ENCODE data around the gene DGCR6L. TPM values are rescaled to one million over a fixed set of nuclear protein-coding genes. Genes with fewer than 3 reads are reported as not detected.

The DGCR6L gene
- total RNA-seq, 1 donor from 2014 or later: 33.3 TPM

GRCh38 chr22:20298110-20298802 lies 21.6 kb downstream of the DGCR6L start:
- Mint-ChIP-seq H3K36me3 (ENCODE audit: low read depth, unreplicated experiment) (no peaks in the 10 kb centered on the region), H3K27me3 (ENCODE audit: low read depth, unreplicated experiment) (peaks cover 45% of the 10 kb centered on the region), H3K9me3 (ENCODE audit: unreplicated experiment) (no peaks in the 10 kb centered on the region), H3K4me3 (ENCODE audit: unreplicated experiment) (peak overlapping the region; percentile 69), H3K4me1 (ENCODE audit: low read depth, unreplicated experiment) (no peaks in the 10 kb centered on the region), H3K27ac (ENCODE audit: unreplicated experiment) (no peak overlapping the region)
- Histone ChIP-seq H3K27ac (ENCODE audit: low read depth, low read length) (no peak overlapping the region), H3K9me3 (ENCODE audit: insufficient read depth, low read depth, low read length) (no peaks in the 10 kb centered on the region), H3K36me3 (ENCODE audit: insufficient read depth, low read length) (no peaks in the 10 kb centered on the region), H4K20me1 (ENCODE audit: insufficient read depth, low read length) (peaks cover 3% of the 10 kb centered on the region), H3K4me2 (ENCODE audit: low read length) (peak overlapping the region; percentile 88), H3K4me3 (ENCODE audit: insufficient read depth, low read depth, low read length) (no peak overlapping the region), H3K27me3 (ENCODE audit: insufficient read depth, low read length) (peaks cover 19% of the 10 kb centered on the region), H3K79me2 (ENCODE audit: insufficient read depth, low read length) (no peaks in the 10 kb centered on the region), H3K9ac (ENCODE audit: low read length) (no peak overlapping the region), H2AFZ (ENCODE audit: low read depth, low read length) (no peak overlapping the region), H3K4me1 (ENCODE audit: insufficient read depth, low read length) (peaks cover 2% of the 10 kb centered on the region)
- FAIRE-seq (no peak), DNase-seq (ENCODE audit: low read depth) (no peak)
- TF ChIP-seq EZH2 (IDR thresholded peaks at IDR 0.05; ENCODE audit: insufficient read depth, low read length): peak; percentile 77
- TF ChIP-seq, protein P1, sequence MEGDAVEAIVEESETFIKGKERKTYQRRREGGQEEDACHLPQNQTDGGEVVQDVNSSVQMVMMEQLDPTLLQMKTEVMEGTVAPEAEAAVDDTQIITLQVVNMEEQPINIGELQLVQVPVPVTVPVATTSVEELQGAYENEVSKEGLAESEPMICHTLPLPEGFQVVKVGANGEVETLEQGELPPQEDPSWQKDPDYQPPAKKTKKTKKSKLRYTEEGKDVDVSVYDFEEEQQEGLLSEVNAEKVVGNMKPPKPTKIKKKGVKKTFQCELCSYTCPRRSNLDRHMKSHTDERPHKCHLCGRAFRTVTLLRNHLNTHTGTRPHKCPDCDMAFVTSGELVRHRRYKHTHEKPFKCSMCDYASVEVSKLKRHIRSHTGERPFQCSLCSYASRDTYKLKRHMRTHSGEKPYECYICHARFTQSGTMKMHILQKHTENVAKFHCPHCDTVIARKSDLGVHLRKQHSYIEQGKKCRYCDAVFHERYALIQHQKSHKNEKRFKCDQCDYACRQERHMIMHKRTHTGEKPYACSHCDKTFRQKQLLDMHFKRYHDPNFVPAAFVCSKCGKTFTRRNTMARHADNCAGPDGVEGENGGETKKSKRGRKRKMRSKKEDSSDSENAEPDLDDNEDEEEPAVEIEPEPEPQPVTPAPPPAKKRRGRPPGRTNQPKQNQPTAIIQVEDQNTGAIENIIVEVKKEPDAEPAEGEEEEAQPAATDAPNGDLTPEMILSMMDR (IDR thresholded peaks at IDR 0.05; ENCODE audit: insufficient read depth, low read depth, low read length): no peak

DNA sequence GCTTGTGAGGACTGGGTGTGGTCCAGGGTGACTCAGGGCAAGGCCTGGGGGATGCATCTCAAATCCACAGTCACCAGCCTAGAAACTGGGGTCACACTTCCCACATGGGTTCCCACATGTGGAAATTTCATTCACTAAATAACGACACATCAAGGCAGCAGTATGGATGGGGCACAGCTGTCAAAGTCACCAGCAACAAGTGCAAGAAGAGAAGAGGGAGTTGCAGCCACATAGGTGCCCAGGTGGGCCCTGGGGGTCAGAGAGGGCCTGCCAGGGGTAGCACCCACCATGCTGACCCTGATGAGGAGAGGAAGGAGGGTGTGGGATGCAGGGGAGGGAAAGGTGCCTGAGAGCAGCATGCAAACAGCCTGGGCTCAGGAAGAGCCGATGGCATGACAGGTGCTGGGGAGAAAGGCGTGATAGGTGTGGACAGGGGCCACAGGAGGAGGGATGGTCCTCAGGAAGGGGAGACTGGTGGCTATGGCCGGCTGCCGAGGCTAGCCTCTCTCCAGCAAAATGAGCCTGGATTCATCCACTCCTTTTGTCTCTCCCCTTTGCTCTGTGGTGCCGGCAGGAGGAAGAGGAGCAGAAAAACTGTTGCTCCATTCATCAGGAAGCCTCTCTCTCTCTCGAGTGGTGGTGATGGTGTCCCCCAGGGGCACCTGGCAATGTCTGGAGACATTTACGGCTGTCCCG lies 22.3 kb downstream of the DGCR6L start:
- Mint-ChIP-seq H3K4me3 (ENCODE audit: unreplicated experiment) (peak overlapping the region; percentile 56), H3K27ac (ENCODE audit: unreplicated experiment) (no peak overlapping the region), H3K27me3 (ENCODE audit: low read depth, unreplicated experiment) (peaks cover 48% of the 10 kb centered on the region), H3K9me3 (ENCODE audit: unreplicated experiment) (no peaks in the 10 kb centered on the region), H3K36me3 (ENCODE audit: low read depth, unreplicated experiment) (no peaks in the 10 kb centered on the region), H3K4me1 (ENCODE audit: low read depth, unreplicated experiment) (no peaks in the 10 kb centered on the region)
- Histone ChIP-seq H3K9ac (ENCODE audit: low read length) (no peak overlapping the region), H3K27ac (ENCODE audit: low read depth, low read length) (no peak overlapping the region), H3K4me3 (ENCODE audit: insufficient read depth, low read depth, low read length) (no peak overlapping the region), H3K36me3 (ENCODE audit: insufficient read depth, low read length) (no peaks in the 10 kb centered on the region), H3K4me2 (ENCODE audit: low read length) (no peak overlapping the region), H4K20me1 (ENCODE audit: insufficient read depth, low read length) (peaks cover 3% of the 10 kb centered on the region), H3K27me3 (ENCODE audit: insufficient read depth, low read length) (peaks cover 19% of the 10 kb centered on the region), H3K4me1 (ENCODE audit: insufficient read depth, low read length) (peaks cover 2% of the 10 kb centered on the region), H2AFZ (ENCODE audit: low read depth, low read length) (no peak overlapping the region), H3K79me2 (ENCODE audit: insufficient read depth, low read length) (no peaks in the 10 kb centered on the region), H3K9me3 (ENCODE audit: insufficient read depth, low read depth, low read length) (no peaks in the 10 kb centered on the region)
- DNase-seq (ENCODE audit: low read depth) (no peak), FAIRE-seq (no peak)
- TF ChIP-seq, protein P1 (IDR thresholded peaks at IDR 0.05; ENCODE audit: insufficient read depth, low read depth, low read length): no peak
- TF ChIP-seq EZH2 (IDR thresholded peaks at IDR 0.05; ENCODE audit: insufficient read depth, low read length): no peak

- no peak overlapping the region for H3K27ac Mint-ChIP-seq (ENCODE audit: unreplicated experiment)
- H3K4me1 ChIP-seq (ENCODE audit: insufficient read depth, low read length): peaks cover 2% of the 10 kb centered on the region
- no peak overlapping the region for H3K4me2 ChIP-seq (ENCODE audit: low read length)
- no peaks in the 10 kb centered on the region for H3K36me3 Mint-ChIP-seq (ENCODE audit: low read depth, unreplicated experiment)
- H3K9me3 ChIP-seq (ENCODE audit: insufficient read depth, low read depth, low read length): no peaks in the 10 kb centered on the region
- no peak overlapping the region for H3K4me3 ChIP-seq (ENCODE audit: insufficient read depth, low read depth, low read length)
- TF ChIP-seq EZH2 (IDR thresholded peaks at IDR 0.05; ENCODE audit: insufficient read depth, low read length): no peak
- TF ChIP-seq, protein P1 (IDR thresholded peaks at IDR 0.05; ENCODE audit: insufficient read depth, low read depth, low read length): no peak
- H2AFZ ChIP-seq (ENCODE audit: low read depth, low read length): no peak overlapping the region
- FAIRE-seq (no peak), DNase-seq (ENCODE audit: low read depth) (peak; percentile 8)
- H3K4me3 Mint-ChIP-seq (ENCODE audit: unreplicated experiment): no peak overlapping the region
- no peaks in the 10 kb centered on the region for H3K4me1 Mint-ChIP-seq (ENCODE audit: low read depth, unreplicated experiment)
- peaks cover 3% of the 10 kb centered on the region for H4K20me1 ChIP-seq (ENCODE audit: insufficient read depth, low read length)
- no peak overlapping the region for H3K27ac ChIP-seq (ENCODE audit: low read depth, low read length)
- no peaks in the 10 kb centered on the region for H3K79me2 ChIP-seq (ENCODE audit: insufficient read depth, low read length)
- H3K27me3 Mint-ChIP-seq (ENCODE audit: low read depth, unreplicated experiment): peaks cover 54% of the 10 kb centered on the region
- H3K9ac ChIP-seq (ENCODE audit: low read length): no peak overlapping the region
- no peaks in the 10 kb centered on the region for H3K36me3 ChIP-seq (ENCODE audit: insufficient read depth, low read length)
- no peaks in the 10 kb centered on the region for H3K9me3 Mint-ChIP-seq (ENCODE audit: unreplicated experiment)
- peaks cover 22% of the 10 kb centered on the region for H3K27me3 ChIP-seq (ENCODE audit: insufficient read depth, low read length)
Observed at GRCh38 chr22:20296598-20296997, 23.3 kb downstream of the DGCR6L start.

All from astrocyte (in vitro differentiated cells and primary cell).